GM13977 (cell line): ENCODE measurements around the gene NACAD.

Experiments
- DNase-seq: peaks from one replicate; pipeline ENCODE4 v3.0.0; 2012; ENCODE audit warnings: low spot score
- CTCF ChIP-seq: IDR thresholded peaks from 2 replicates; pipeline ENCODE4 v1.5.1; 2012; ENCODE audit warnings: mild to moderate bottlenecking, control low read depth; ENCODE audit not compliant: insufficient read depth; ENCODE audit errors: extremely low read depth, missing control alignments
- in situ Hi-C: fragments of 300-500 bp; cut with MboI; formaldehyde crosslinking; loops from one replicate; pipeline ENCODE4 v1.12.0; 2022; ENCODE audit warnings: low sequenced_read_pairs, low pct_unique_long_range_greater_than_20kb, mixed read lengths, inconsistent platforms; ENCODE audit not compliant: unreplicated experiment

NACAD gene

GRCh38 chr7:45064047-45064725 lies 24.6 kb downstream of the NACAD start:
- DNase-seq = no peak
- no peak for TF ChIP-seq CTCF
- in situ Hi-C loops = no loop called here

GRCh38 chr7:45061806-45062425 lies 26.9 kb downstream of the NACAD start:
- TF ChIP-seq CTCF = no peak
- in situ Hi-C loops = no loop called here
- DNase-seq = no peak

- no peak for TF ChIP-seq CTCF
- in situ Hi-C loops = no loop called here
These were observed 27.4 kb downstream of the NACAD start for GRCh38 chr7:45061352-45061751.

GRCh38 chr7:45060295-45060694 lies 28.5 kb downstream of the NACAD start:
- no peak for DNase-seq
- TF ChIP-seq CTCF = no peak
- in situ Hi-C loops = no loop called here

More at GRCh38 chr7:45061352-45061751, 27.4 kb downstream of the NACAD start:
- no peak for DNase-seq

- no peak for DNase-seq
- no peak for TF ChIP-seq CTCF
- in situ Hi-C loops = no loop called here
These were observed 30.9 kb downstream of the NACAD start for GRCh38 chr7:45057878-45058277.

- no peak for TF ChIP-seq CTCF
- no peak for DNase-seq
- in situ Hi-C loops = no loop called here
These were observed 33.1 kb downstream of the NACAD start for GRCh38 chr7:45055594-45056219.
